Activated gamma-delta T cell (primary cell): ENCODE data around the gene WBP1L.
"Not testable (repeated sequence)": the region's sequence is repeated elsewhere in the genome, so short reads cannot be mapped to it uniquely, and the experiment has no call there.

ENCODE experiments used
- DNase-seq: peaks from one replicate; lab custom pipeline; 2025; lab: John Stamatoyannopoulos, UW

Gene WBP1L

GRCh38 chr10:102723989-102724388 lies 19.8 kb upstream of the WBP1L start:
- DNase-seq: no peak

GRCh38 chr10:102726274-102726673 lies 17.5 kb upstream of the WBP1L start:
- DNase-seq: no peak

GRCh38 chr10:102727037-102727818 lies 16.5 kb upstream of the WBP1L start:
- no peak for DNase-seq

DNA sequence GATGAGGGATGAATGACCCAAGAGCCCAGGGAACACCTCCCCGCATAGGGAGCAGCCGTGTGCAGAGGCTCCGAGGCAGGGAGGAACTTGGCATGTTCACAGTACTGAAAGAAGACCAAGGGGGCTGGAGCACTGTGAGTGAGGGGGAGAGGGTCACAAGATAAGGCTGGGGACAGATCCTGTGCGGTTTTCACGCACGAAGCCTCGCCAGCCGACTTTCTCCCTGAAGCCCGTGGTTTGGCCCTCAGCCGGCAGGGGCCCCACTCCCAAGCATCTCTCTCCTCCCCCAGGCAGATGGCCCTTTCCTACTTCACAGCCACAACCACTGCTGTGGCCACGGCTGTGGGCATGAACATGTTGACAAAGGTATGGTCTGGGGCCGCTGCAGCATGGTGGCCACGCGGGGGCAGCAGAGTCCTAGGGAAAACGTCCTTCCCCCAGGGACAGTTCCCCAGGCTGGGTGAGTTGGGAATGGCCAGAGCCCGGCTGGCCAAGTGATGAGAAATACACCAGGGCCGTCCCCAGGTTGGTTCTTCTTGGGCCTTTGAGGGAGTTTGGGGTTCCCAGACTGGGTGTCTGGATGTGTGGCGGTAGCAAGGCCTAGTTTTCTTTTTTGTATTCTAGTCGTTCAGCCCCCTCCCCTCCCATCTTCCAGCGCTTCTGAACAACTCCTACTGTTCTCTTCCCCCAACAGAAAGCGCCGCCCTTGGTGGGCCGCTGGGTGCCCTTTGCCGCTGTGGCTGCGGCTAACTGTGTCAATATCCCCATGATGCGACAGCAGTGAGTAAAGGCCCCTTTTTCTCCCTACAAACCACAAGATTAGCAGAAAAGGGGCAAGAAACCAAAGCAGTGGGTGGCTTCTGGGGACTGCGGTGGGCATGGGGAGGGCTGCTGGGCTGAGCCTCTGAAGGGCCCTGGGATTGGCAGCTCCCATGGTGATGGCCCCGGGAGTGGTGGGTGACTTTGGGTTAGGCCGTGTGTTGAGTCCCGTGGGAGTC lies 14.4 kb upstream of the WBP1L start:
- no peak for DNase-seq

DNA sequence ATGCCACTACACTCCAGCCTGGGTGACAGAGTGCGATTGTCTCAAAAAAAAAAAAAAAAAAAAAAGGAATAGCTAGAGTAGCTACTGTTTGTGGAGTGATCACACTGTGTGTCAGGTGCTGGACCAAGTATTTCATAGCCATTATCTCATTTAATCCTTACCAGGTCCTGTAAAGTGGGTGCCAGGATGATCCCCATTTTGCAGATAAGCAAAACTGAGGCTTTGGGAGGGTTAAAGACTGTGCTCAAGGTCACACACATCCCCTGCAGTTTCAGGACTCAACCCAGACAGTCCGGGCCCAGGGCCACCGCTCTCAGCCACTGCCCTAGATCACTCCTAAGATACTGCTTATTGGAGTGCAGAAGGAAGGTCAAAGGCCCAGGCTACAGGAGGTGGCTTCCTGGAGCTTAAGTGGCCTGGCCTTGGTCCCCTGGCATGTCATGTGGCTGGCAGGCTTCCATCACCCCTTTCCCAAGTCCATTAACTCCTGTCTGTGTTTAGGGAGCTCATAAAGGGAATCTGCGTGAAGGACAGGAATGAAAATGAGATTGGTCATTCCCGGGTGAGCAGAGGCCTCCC lies 12.4 kb upstream of the WBP1L start:
- DNase-seq: no peak

DNA sequence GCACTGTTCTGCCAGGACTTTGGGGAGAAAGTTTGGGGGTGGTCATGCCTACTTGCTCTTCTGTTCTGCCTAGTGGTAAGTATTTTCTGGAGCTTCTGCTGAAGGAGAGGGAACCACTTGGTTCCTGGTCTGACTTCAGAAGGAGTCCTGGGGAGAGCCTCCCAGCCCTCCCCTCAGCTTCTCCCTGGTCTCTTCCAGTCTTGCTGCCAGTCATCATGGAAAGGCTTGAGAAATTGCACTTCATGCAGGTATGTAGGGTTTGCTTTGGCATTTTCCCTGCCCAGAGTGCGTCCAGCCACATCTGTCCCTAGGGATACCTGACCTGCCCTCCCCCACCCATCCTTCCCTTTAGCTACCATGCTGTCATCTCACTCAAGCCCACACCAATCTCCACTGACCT lies 11.1 kb upstream of the WBP1L start:
- DNase-seq: no peak

GRCh38 chr10:102735065-102735562 lies 8.6 kb upstream of the WBP1L start:
- no peak for DNase-seq

GRCh38 chr10:102738692-102739121 lies 5.0 kb upstream of the WBP1L start:
- DNase-seq: no peak

GRCh38 chr10:102740229-102740628 lies 3.5 kb upstream of the WBP1L start:
- DNase-seq: no peak

- DNase-seq: no peak
Measured at GRCh38 chr10:102741726-102742237, 2.0 kb upstream of the WBP1L start.

DNA sequence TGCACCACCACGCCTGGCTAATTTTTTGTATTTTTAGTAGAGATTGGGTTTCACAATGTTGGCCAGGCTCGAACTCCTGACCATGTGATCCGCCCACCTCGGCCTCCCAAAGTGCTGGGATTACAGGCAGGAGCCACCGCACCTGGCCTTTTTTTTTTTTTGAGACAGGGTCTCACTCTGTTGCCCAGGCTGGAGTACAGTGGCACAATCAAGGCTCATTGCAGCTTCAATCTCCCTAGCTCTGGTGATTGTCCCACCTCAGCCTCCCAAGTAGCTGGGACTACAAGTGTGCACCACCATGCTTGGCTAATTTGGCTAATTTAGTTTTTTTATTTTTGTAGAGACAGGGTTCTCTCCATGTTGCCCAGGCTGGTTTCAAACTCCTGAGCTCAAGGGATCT lies 1.4 kb upstream of the WBP1L start:
- not testable (repeated sequence) for DNase-seq

DNA sequence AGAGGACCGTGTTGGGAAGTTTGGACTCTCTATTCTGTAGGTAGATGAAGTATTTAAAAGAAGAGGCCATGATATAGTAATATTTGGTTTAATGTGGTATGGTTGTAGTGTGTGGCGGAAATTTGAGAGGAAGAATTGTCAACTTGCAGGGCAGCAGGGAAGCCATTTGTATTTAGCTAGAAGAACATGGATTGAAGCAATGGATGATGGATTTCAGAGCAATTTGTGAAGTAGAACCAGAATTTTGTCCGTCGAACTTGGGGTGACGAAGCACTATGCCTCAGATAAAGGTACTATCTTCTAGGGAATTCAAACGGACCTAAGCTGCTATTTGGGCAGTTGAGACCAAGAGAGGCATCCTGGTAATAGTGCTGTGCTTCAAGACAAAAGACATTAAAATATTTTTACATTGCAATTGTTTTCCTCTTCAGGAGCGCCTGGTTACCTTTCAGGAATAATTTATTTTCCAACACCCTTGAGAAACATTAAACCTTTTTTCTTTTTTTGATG lies 615 bp upstream of the WBP1L start:
- DNase-seq: no peak

DNA sequence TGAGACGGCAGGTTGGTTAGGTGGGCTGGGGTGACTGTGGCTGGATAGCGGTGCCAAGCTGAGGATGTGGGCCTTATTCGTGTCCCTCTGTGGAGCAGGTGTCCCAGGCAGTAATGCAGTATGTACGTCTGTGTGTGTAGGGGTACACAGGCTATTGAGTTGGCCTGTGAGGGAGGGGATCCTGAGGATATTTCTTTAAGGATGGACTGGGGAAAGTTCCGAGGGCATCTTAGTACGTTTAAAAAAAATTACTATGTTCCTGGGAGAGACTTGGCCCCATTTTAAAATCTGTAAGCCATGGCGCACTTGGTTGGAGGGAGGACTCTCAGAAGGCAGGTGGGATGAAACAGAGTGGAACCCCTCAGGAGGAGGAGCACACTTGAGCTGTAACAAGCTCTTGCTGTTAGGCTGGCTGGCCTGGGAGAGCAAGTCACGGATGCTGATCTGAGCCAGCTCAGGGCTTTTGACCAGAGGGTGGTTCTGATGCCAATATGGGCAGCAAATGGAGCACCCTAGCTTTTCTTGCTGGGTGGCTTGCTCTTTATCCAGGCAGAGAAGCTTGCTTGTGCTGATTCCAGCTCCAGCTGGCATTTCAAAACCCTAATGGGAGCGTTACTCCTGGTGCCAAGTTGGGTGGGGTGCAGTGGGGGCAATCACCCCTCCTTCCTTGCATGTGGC lies 765 bp downstream of the WBP1L start:
- DNase-seq: no peak

- no peak for DNase-seq
Measured at GRCh38 chr10:102745157-102745556, 1.4 kb downstream of the WBP1L start.

- DNase-seq: no peak
Measured at GRCh38 chr10:102752266-102752930, 8.7 kb downstream of the WBP1L start.

GRCh38 chr10:102752934-102753664 lies 9.4 kb downstream of the WBP1L start:
- no peak for DNase-seq

- no peak for DNase-seq
Measured at GRCh38 chr10:102753718-102754117, 10.0 kb downstream of the WBP1L start.

GRCh38 chr10:102757323-102757722 lies 13.6 kb downstream of the WBP1L start:
- DNase-seq: no peak

GRCh38 chr10:102758240-102758932 lies 14.6 kb downstream of the WBP1L start:
- DNase-seq: no peak
